PFSK-1 (cell line): ENCODE data around the gene UBE3B.

ENCODE experiments used
- FOXP2 ChIP-seq: optimal IDR thresholded peaks from 2 replicates; pipeline ENCODE3; 2011; ENCODE audit warnings: borderline replicate concordance, control low read depth, inconsistent platforms; ENCODE audit not compliant: insufficient read depth; ENCODE audit errors: extremely low read length, extremely low read depth
- POLR2AphosphoS5 ChIP-seq: IDR thresholded peaks from 2 replicates; pipeline ENCODE4 v1.6.1; 2012; ENCODE audit warnings: low read depth, mild to moderate bottlenecking, control low read depth, low read length, moderate library complexity
- SIN3A ChIP-seq: IDR thresholded peaks from 2 replicates; pipeline ENCODE4 v1.6.1; 2012; ENCODE audit warnings: mild to moderate bottlenecking, low read length, moderate library complexity, borderline replicate concordance; ENCODE audit not compliant: insufficient read depth
- TAF1 ChIP-seq: IDR thresholded peaks from 2 replicates; pipeline ENCODE4 v1.6.1; 2012; ENCODE audit warnings: low read length, control low read depth, borderline replicate concordance; ENCODE audit not compliant: insufficient read depth
- TF ChIP-seq, protein P1 (sequence below), 2 experiments: IDR thresholded peaks; 2 replicates each; pipeline versions ENCODE4 v1.6.1 to v1.8.0; 2011 to 2012; ENCODE audit warnings: low read depth in 2 of 2, low read length in 2 of 2, control low read depth in 1 of 2, inconsistent platforms in 1 of 2, mild to moderate bottlenecking in 1 of 2, moderate library complexity in 1 of 2; ENCODE audit not compliant: insufficient read depth in 1 of 2

Gene UBE3B

GRCh38 chr12:109537136-109537535 lies 59.7 kb downstream of the UBE3B start:
- TF ChIP-seq POLR2AphosphoS5, result no peak
- no peak for TF ChIP-seq TAF1
- TF ChIP-seq SIN3A, result no peak
- TF ChIP-seq, protein P1, sequence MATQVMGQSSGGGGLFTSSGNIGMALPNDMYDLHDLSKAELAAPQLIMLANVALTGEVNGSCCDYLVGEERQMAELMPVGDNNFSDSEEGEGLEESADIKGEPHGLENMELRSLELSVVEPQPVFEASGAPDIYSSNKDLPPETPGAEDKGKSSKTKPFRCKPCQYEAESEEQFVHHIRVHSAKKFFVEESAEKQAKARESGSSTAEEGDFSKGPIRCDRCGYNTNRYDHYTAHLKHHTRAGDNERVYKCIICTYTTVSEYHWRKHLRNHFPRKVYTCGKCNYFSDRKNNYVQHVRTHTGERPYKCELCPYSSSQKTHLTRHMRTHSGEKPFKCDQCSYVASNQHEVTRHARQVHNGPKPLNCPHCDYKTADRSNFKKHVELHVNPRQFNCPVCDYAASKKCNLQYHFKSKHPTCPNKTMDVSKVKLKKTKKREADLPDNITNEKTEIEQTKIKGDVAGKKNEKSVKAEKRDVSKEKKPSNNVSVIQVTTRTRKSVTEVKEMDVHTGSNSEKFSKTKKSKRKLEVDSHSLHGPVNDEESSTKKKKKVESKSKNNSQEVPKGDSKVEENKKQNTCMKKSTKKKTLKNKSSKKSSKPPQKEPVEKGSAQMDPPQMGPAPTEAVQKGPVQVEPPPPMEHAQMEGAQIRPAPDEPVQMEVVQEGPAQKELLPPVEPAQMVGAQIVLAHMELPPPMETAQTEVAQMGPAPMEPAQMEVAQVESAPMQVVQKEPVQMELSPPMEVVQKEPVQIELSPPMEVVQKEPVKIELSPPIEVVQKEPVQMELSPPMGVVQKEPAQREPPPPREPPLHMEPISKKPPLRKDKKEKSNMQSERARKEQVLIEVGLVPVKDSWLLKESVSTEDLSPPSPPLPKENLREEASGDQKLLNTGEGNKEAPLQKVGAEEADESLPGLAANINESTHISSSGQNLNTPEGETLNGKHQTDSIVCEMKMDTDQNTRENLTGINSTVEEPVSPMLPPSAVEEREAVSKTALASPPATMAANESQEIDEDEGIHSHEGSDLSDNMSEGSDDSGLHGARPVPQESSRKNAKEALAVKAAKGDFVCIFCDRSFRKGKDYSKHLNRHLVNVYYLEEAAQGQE (IDR thresholded peaks at IDR 0.05; ENCODE audit: insufficient read depth in 1 of 2, low read depth in 2 of 2, low read length in 2 of 2), result no peak
- TF ChIP-seq FOXP2, result no peak

DNA sequence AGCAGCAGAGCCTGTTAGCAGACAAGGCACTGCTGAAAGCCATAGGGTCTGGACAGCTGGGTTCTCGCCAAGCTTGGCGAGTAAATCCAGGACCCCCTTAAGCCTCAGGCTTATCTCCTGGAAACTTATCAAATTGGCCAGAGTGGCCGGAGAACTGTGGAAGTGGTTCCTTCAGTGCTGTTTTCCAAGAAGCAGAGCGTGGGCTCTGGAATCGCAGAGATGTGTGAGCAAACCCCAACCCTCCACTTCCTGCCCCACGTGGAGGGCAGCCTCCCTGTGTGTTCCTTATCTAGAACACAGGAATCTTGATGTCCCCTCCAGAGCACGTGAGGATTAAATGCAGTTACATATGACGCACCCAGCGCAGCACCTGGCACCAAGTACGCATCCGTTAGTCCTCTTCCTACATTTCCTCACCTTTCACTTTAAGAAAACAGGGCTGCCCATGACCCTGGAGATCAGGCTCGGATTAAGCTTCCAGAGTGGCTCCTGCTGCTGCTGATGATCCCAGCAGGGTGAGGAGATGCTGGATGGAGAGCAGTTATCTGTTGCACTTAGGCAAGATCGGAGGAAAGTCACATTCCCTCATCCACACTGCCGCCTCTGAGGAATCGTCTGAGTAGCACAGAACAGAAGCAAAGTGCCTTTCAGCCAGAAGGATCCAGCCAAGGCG lies 60.9 kb downstream of the UBE3B start:
- TF ChIP-seq, protein P1 (IDR thresholded peaks at IDR 0.05; ENCODE audit: insufficient read depth in 1 of 2, low read depth in 2 of 2, low read length in 2 of 2), result no peak
- no peak for TF ChIP-seq TAF1

DNA sequence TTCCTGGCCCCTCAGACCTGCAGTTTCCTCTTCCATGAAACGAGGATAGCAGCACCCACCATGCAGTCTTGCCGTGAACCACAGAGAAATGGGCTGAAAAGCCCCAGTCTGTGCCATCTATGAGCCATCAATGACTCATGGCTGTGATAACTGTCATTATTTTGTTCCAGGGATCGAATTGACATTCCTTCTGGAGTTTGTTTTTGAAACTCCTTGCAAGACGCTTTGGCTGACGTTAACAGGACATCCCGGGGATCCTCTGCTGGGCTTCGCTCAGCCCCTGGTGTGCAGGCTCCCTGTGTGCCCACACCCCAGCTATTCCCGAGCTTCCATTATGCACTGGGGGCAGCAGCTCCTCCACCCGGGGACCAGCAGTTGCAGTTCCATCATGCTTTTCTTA lies 62.1 kb downstream of the UBE3B start:
- TF ChIP-seq FOXP2 (no peak), SIN3A (no peak), TAF1 (no peak), POLR2AphosphoS5 (no peak)
- TF ChIP-seq, protein P1 (IDR thresholded peaks at IDR 0.05; ENCODE audit: insufficient read depth in 1 of 2, low read depth in 2 of 2, low read length in 2 of 2), result no peak

GRCh38 chr12:109540526-109541412 lies 63.3 kb downstream of the UBE3B start:
- TF ChIP-seq SIN3A (no peak), FOXP2 (no peak), TAF1 (no peak)

GRCh38 chr12:109541413-109541726 lies 63.9 kb downstream of the UBE3B start:
- TF ChIP-seq SIN3A, result no peak
- TF ChIP-seq, protein P1 (IDR thresholded peaks at IDR 0.05; ENCODE audit: insufficient read depth in 1 of 2, low read depth in 2 of 2, low read length in 2 of 2), result no peak
- TF ChIP-seq FOXP2, result no peak
- TF ChIP-seq TAF1, result no peak
